Lower leg skin (tissue), 3 donors: ENCODE data around the gene SH3TC2.

ENCODE experiments used
- POLR2A ChIP-seq, 2 donors: fragments of 450-650 bp; IDR thresholded peaks; one replicate each; pipeline ENCODE4 v1.6.1; 2016 to 2017; ENCODE audit warnings: antibody characterized with exemption in 2 of 2, mild to moderate bottlenecking in 1 of 2, moderate library complexity in 1 of 2
- TF ChIP-seq, protein P1 (sequence below), 3 donors: fragments of 450-650 bp; IDR thresholded peaks; one replicate each; pipeline ENCODE4 v1.5.1; 2016; ENCODE audit warnings: antibody characterized with exemption in 3 of 3, mild to moderate bottlenecking in 3 of 3, moderate library complexity in 2 of 3

- TF ChIP-seq, protein P1, sequence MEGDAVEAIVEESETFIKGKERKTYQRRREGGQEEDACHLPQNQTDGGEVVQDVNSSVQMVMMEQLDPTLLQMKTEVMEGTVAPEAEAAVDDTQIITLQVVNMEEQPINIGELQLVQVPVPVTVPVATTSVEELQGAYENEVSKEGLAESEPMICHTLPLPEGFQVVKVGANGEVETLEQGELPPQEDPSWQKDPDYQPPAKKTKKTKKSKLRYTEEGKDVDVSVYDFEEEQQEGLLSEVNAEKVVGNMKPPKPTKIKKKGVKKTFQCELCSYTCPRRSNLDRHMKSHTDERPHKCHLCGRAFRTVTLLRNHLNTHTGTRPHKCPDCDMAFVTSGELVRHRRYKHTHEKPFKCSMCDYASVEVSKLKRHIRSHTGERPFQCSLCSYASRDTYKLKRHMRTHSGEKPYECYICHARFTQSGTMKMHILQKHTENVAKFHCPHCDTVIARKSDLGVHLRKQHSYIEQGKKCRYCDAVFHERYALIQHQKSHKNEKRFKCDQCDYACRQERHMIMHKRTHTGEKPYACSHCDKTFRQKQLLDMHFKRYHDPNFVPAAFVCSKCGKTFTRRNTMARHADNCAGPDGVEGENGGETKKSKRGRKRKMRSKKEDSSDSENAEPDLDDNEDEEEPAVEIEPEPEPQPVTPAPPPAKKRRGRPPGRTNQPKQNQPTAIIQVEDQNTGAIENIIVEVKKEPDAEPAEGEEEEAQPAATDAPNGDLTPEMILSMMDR (IDR thresholded peaks at IDR 0.05): no peak
- TF ChIP-seq POLR2A (IDR thresholded peaks at IDR 0.05): no peak
These were observed 47.3 kb downstream of the SH3TC2 start for GRCh38 chr5:149015561-149015960.
